GM12873 (cell line): ENCODE measurements around the gene DPP4.

Source experiments
- CTCF ChIP-seq: IDR thresholded peaks from 2 replicates; pipeline ENCODE4 v1.5.1; 2012; ENCODE audit warnings: low read depth, mild to moderate bottlenecking, moderate library complexity, low read length, control low read depth; ENCODE audit not compliant: insufficient read depth; ENCODE audit errors: missing control alignments

DPP4 gene

GRCh38 chr2:162037886-162038285, 36.1 kb downstream of the DPP4 start:
- no peak for TF ChIP-seq CTCF

GRCh38 chr2:162037028-162037795, 36.8 kb downstream of the DPP4 start:
- TF ChIP-seq CTCF, result no peak

- no peak for TF ChIP-seq CTCF
Measured at GRCh38 chr2:162035981-162036380, 38.0 kb downstream of the DPP4 start.

- no peak for TF ChIP-seq CTCF
Measured at GRCh38 chr2:162030363-162031190, 43.4 kb downstream of the DPP4 start.

- no peak for TF ChIP-seq CTCF
Measured at GRCh38 chr2:162029287-162029901, 44.6 kb downstream of the DPP4 start.

GRCh38 chr2:162028511-162028910, 45.5 kb downstream of the DPP4 start:
- TF ChIP-seq CTCF, result no peak

GRCh38 chr2:162025121-162025911, 48.7 kb downstream of the DPP4 start:
- no peak for TF ChIP-seq CTCF
